ENCODE data around the gene MED13L. TPM values are rescaled to one million over a fixed set of nuclear protein-coding genes. Genes with fewer than 3 reads are reported as not detected.

MED13L gene
- total RNA-seq, 1 donor from 2014 or later, result 117 TPM

GRCh38 chr12:116200812-116201211 is 76.7 kb downstream of the MED13L start:
- DNase-seq (ENCODE audit: low spot score in 2 of 2), result no peak
- Histone ChIP-seq H3K9me3 (no peaks in the 10 kb centered on the region), H3K27me3 (no peaks in the 10 kb centered on the region), H3K36me3 (no peaks in the 10 kb centered on the region), H3K27ac (no peak overlapping the region), H3K4me1 (peaks cover 6 to 34% of the 10 kb centered on the region in 2 donors), H3K4me3 (no peak overlapping the region)
- intact Hi-C loops (cut with DNase I), result no loop called here
- TF ChIP-seq CTCF (IDR thresholded peaks at IDR 0.05), result no peak

DNA sequence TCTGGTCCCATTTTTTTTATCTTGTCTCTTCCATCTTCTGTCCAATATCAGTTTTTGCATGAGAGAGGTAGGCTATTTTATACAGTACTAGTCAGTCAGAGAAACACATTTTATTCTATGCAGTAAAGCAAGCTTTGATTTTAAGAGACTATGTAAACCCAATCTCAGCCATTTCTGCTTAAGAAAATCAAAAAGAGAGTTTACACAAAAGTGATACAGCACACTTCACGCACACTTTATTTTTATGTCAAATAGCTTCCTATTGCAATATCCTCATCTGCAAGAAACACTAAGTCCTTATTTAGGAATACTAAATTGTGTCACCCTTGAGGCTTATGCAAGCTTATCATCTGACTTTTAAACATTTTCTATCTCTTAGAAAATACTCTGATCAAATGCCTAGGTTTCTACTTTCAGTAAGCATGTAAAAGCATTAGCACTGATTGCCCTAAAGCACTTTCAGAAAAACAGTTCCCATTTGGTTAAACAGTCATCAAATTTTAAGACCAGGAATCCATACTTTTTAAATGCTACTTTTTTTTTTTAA is 78.3 kb downstream of the MED13L start:
- no peaks in the 10 kb centered on the region for H3K27me3 ChIP-seq
- no peak overlapping the region for H3K27ac ChIP-seq
- TF ChIP-seq CTCF (IDR thresholded peaks at IDR 0.05), result no peak
- no peaks in the 10 kb centered on the region for H3K9me3 ChIP-seq
- H3K36me3 ChIP-seq, result no peaks in the 10 kb centered on the region
- no peak for DNase-seq (ENCODE audit: low spot score in 2 of 2)
- peaks cover 6 to 39% of the 10 kb centered on the region in 2 donors for H3K4me1 ChIP-seq
- H3K4me3 ChIP-seq, result no peak overlapping the region
- intact Hi-C loops (cut with DNase I), result no loop called here

- no peak for TF ChIP-seq CTCF (IDR thresholded peaks at IDR 0.05)
- peaks cover 6 to 34% of the 10 kb centered on the region in 2 donors for H3K4me1 ChIP-seq
- H3K4me3 ChIP-seq, result no peak overlapping the region
- H3K27ac ChIP-seq, result no peak overlapping the region
- no peak for DNase-seq (ENCODE audit: low spot score in 2 of 2)
- intact Hi-C loops (cut with DNase I), result no loop called here
- H3K27me3 ChIP-seq, result no peaks in the 10 kb centered on the region
- H3K36me3 ChIP-seq, result no peaks in the 10 kb centered on the region
- no peaks in the 10 kb centered on the region for H3K9me3 ChIP-seq
Measured at GRCh38 chr12:116196752-116197718, 80.5 kb downstream of the MED13L start.

- Histone ChIP-seq H3K36me3 (no peaks in the 10 kb centered on the region), H3K27ac (no peak overlapping the region), H3K9me3 (no peaks in the 10 kb centered on the region), H3K4me1 (peaks cover 6 to 31% of the 10 kb centered on the region in 2 donors), H3K4me3 (no peak overlapping the region), H3K27me3 (no peaks in the 10 kb centered on the region)
- no peak for DNase-seq (ENCODE audit: low spot score in 2 of 2)
- intact Hi-C loops (cut with DNase I), result no loop called here
- TF ChIP-seq CTCF (IDR thresholded peaks at IDR 0.05), result no peak
Measured at GRCh38 chr12:116196226-116196625, 81.3 kb downstream of the MED13L start.

DNA sequence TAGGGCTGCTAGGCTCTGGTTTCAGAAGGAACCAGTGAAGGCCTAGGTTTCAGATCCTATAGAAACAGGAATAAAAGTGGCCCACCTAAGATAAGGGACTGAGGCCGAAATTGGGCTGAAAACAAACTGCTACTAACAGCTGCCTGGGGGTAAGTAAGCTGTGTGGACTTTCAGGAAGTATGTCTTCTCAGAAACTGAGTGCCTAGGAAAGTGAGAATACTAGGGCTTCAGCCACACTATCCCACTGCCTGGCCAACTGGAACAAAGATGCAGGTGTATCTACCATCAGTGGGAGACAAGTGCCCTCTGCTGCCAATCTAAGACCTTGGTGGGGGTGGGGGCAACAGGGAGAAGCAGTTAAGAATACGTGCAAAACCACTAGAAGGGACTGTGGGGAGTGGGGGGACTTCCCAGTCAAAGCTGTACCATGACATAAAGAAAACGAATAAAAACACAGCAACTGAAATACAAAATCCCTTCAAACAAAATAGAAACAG is 82.5 kb downstream of the MED13L start:
- H3K9me3 ChIP-seq, result no peaks in the 10 kb centered on the region
- no peaks in the 10 kb centered on the region for H3K27me3 ChIP-seq
- no peak for TF ChIP-seq CTCF (IDR thresholded peaks at IDR 0.05)
- H3K36me3 ChIP-seq, result no peaks in the 10 kb centered on the region
- H3K4me1 ChIP-seq, result peaks cover 6 to 27% of the 10 kb centered on the region in 2 donors
- no peak overlapping the region for H3K27ac ChIP-seq
- DNase-seq (ENCODE audit: low spot score in 2 of 2), result no peak
- H3K4me3 ChIP-seq, result no peak overlapping the region
- intact Hi-C loops (cut with DNase I), result no loop called here

All from ascending aorta (tissue), 2 donors.